Panc1 (cell line): ENCODE results near the gene HEXD. TPM values are rescaled to one million over a fixed set of nuclear protein-coding genes. Genes with fewer than 3 reads are reported as not detected.

Experiments
- ATAC-seq: fragments of 200-7000 bp; cut with Tn5 transposase; 2 replicates; pipeline ENCODE4 v1.9.1; 2020; ENCODE audit warnings: mild to moderate bottlenecking, moderate library complexity
- BruUV-seq: library from RNA; stranded (reverse); fragments of 400-500 nt; replicated peaks from 2 replicates; lab custom pipeline; 2021; lab: Mats Ljungman, UMichigan
- CTCF ChIA-PET: fragments of 300-600 bp; sonication (Branson Sonifier 250); formaldehyde crosslinking; loops from one replicate; lab custom pipeline; 2022; ENCODE audit warnings: antibody characterized with exemption; lab: Charles Lee
- POLR2A ChIA-PET: fragments of 300-600 bp; sonication (Branson Sonifier 250); formaldehyde crosslinking; loops from one replicate; lab custom pipeline; 2022; ENCODE audit warnings: antibody characterized with exemption; lab: Charles Lee
- DNase-seq: peaks from one replicate; pipeline ENCODE4 v3.0.0-alpha.2; 2010; ENCODE audit warnings: low read depth, low spot score
- H3K27ac ChIP-seq: 2 replicates; pipeline ENCODE4 v1.5.1; 2011; ENCODE audit warnings: mild to moderate bottlenecking, low read length, inconsistent platforms
- H3K27me3 ChIP-seq: fragments of 200-500 bp; sonication (Bioruptor generic); 2 replicates; pipeline ENCODE4 v1.6.0; 2014; ENCODE audit warnings: low read length, inconsistent platforms; ENCODE audit not compliant: control insufficient read depth, insufficient read depth
- H3K36me3 ChIP-seq: fragments of 200-500 bp; sonication (Bioruptor generic); 2 replicates; pipeline ENCODE4 v1.5.1; 2014; ENCODE audit warnings: inconsistent platforms, mild to moderate bottlenecking, low read length, moderate library complexity; ENCODE audit not compliant: control insufficient read depth, insufficient read depth
- H3K4me1 ChIP-seq: 2 replicates; pipeline ENCODE4 v1.5.1; 2011; ENCODE audit warnings: inconsistent platforms, mild to moderate bottlenecking, low read length, moderate library complexity; ENCODE audit not compliant: control insufficient read depth, insufficient read depth
- H3K4me3 ChIP-seq, 2 experiments: 2 replicates each; pipeline ENCODE4 v1.5.1; 2011 to 2012; ENCODE audit warnings: low read depth in 2 of 2, low read length in 2 of 2, mild to moderate bottlenecking in 2 of 2, inconsistent platforms in 1 of 2, moderate library complexity in 1 of 2
- H3K9me3 ChIP-seq: fragments of 200-500 bp; sonication (Bioruptor generic); 2 replicates; pipeline ENCODE4 v1.5.1; 2014; ENCODE audit warnings: low read depth, mild to moderate bottlenecking, inconsistent platforms, low read length, moderate library complexity; ENCODE audit not compliant: control insufficient read depth, insufficient read depth
- POLR2AphosphoS5 ChIP-seq: IDR thresholded peaks from 2 replicates; pipeline ENCODE4 v1.6.1; 2012; ENCODE audit warnings: mild to moderate bottlenecking, low read depth, low read length, moderate library complexity
- REST ChIP-seq, 2 experiments: IDR thresholded peaks; 2 replicates each; pipeline ENCODE4 v1.6.1; 2011 to 2012; ENCODE audit warnings: low read depth in 2 of 2, control low read depth in 1 of 2, low read length in 1 of 2, mild to moderate bottlenecking in 1 of 2, moderate library complexity in 1 of 2; ENCODE audit not compliant: insufficient read depth in 1 of 2
- SIN3A ChIP-seq: IDR thresholded peaks from 2 replicates; pipeline ENCODE4 v1.6.1; 2012; ENCODE audit warnings: low read depth, mild to moderate bottlenecking, low read length, moderate library complexity, borderline replicate concordance; ENCODE audit not compliant: insufficient read depth
- TCF7L2 ChIP-seq: IDR thresholded peaks from 2 replicates; pipeline ENCODE4 v1.6.1; 2011; ENCODE audit warnings: mild to moderate bottlenecking, low read depth, low read length, inconsistent platforms
- in situ Hi-C: cut with HindIII; loops from 2 replicates; pipeline ENCODE4 v1.10.0; 2016; ENCODE audit warnings: low sequenced_read_pairs, low pct_unique_long_range_greater_than_20kb
- intact Hi-C: fragments of 100-400 bp; cut with micrococcal nuclease; formaldehyde crosslinking; loops from one replicate; pipeline ENCODE4 v1.10.0; 2022; ENCODE audit not compliant: unreplicated experiment
- total RNA-seq: library from RNA; stranded (reverse); gene quantifications from one replicate; pipeline ENCODE4 v1.2.1, GENCODE V29; 2021; ENCODE audit not compliant: unreplicated experiment
- TF ChIP-seq, protein P1 (sequence below): fragments of 450-650 bp; IDR thresholded peaks from 2 replicates; pipeline ENCODE4 v1.5.1; 2017; ENCODE audit warnings: mild to moderate bottlenecking

HEXD gene
- total RNA-seq, 1 experiment from 2014 or later = 25.6 TPM

- H3K36me3 ChIP-seq = no peaks in the 10 kb centered on the region
- H3K4me1 ChIP-seq = no peaks in the 10 kb centered on the region
- in situ Hi-C loops = no loop called here
- TF ChIP-seq TCF7L2 (no peak), POLR2AphosphoS5 (no peak), SIN3A (no peak), REST (IDR thresholded peaks at IDR 0.05; ENCODE audit: insufficient read depth in 1 of 2, low read depth in 2 of 2, low read length in 1 of 2) (no peak)
- TF ChIP-seq, protein P1, sequence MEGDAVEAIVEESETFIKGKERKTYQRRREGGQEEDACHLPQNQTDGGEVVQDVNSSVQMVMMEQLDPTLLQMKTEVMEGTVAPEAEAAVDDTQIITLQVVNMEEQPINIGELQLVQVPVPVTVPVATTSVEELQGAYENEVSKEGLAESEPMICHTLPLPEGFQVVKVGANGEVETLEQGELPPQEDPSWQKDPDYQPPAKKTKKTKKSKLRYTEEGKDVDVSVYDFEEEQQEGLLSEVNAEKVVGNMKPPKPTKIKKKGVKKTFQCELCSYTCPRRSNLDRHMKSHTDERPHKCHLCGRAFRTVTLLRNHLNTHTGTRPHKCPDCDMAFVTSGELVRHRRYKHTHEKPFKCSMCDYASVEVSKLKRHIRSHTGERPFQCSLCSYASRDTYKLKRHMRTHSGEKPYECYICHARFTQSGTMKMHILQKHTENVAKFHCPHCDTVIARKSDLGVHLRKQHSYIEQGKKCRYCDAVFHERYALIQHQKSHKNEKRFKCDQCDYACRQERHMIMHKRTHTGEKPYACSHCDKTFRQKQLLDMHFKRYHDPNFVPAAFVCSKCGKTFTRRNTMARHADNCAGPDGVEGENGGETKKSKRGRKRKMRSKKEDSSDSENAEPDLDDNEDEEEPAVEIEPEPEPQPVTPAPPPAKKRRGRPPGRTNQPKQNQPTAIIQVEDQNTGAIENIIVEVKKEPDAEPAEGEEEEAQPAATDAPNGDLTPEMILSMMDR = no peak
- POLR2A ChIA-PET = no interaction called here
- no peaks in the 10 kb centered on the region for H3K27me3 ChIP-seq
- intact Hi-C loops = no loop called here
- H3K4me3 ChIP-seq = no peak overlapping the region
- BruUV-seq = no TSS peak
- no peak for ATAC-seq
- H3K27ac ChIP-seq = no peak overlapping the region
- no peak for DNase-seq
- H3K9me3 ChIP-seq = no peaks in the 10 kb centered on the region
- CTCF ChIA-PET = no interaction called here
Measured at GRCh38 chr17:82428546-82428945, 10.4 kb downstream of the HEXD start.

GRCh38 chr17:82429824-82430223, 11.7 kb downstream of the HEXD start:
- H3K4me3 ChIP-seq = no peak overlapping the region
- no peaks in the 10 kb centered on the region for H3K4me1 ChIP-seq
- BruUV-seq = no TSS peak
- H3K36me3 ChIP-seq = no peaks in the 10 kb centered on the region
- ATAC-seq (0 out of 2 replicates have a peak, but pooled peaks have one; percentile 14), DNase-seq (no peak)
- ChIA-PET CTCF (no interaction called here), POLR2A (no interaction called here)
- H3K9me3 ChIP-seq = no peaks in the 10 kb centered on the region
- no peak for TF ChIP-seq POLR2AphosphoS5
- TF ChIP-seq, protein P1 = no peak
- no peak for TF ChIP-seq SIN3A
- no peak for TF ChIP-seq REST (IDR thresholded peaks at IDR 0.05; ENCODE audit: insufficient read depth in 1 of 2, low read depth in 2 of 2, low read length in 1 of 2)
- TF ChIP-seq TCF7L2 = no peak
- in situ Hi-C loops (no loop called here), intact Hi-C loops (no loop called here)
- H3K27ac ChIP-seq = no peak overlapping the region
- no peaks in the 10 kb centered on the region for H3K27me3 ChIP-seq
